GM19035 (cell line): Measurements from ENCODE around the gene COL1A1.

Experiments used
- ATAC-seq: cut with Tn5 transposase; IDR thresholded peaks from one replicate; pipeline ENCODE4 v1.9.1; 2021; ENCODE audit not compliant: unreplicated experiment

The COL1A1 gene

DNA sequence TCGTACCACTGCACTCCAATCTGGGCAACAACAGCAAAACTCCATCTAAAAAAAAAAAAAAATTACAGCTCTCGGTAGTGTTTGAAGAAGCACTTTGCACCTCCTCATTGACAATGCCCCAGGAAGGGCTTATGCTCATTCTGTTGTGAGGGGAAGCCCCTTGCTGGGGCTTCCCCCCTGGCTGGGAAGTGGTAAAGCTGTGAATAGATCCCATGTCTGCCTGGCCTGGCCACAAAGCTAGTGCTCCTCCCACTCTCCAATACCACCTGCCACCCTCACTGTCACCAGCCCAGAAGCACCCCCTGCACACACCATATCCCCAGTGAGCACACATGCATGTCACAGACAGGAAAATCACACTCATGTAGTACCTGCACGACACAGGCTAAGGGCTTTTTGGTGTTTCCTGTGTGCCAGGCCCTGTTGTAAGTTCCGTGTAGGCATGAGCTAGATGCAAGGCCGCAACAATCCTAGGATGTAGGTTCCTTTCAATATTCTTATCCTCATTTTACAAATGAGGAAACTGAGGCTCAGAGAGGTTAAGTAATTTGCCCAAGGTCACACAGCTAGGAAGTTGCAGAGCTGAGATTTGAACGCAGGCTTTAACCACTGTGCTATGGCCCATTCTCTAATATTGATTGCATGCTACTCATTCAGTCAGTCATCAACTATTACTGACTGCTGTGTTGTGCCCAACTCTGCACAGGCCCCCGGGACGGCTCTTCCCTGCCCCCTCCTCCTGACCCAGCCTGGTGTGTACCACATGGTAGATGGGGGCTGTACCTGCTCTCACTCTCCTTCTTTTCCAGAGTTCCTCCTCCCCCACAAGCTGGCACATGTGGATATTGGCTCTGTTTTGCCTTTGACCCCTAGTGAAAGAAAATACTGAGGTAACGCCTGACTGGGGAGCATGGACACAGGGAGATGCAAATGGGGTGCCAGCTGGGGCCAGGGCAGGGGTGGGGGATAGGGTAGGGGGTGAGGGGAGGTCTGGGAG lies 11.9 kb upstream of the COL1A1 start:
- peak; percentile 79 for ATAC-seq

DNA sequence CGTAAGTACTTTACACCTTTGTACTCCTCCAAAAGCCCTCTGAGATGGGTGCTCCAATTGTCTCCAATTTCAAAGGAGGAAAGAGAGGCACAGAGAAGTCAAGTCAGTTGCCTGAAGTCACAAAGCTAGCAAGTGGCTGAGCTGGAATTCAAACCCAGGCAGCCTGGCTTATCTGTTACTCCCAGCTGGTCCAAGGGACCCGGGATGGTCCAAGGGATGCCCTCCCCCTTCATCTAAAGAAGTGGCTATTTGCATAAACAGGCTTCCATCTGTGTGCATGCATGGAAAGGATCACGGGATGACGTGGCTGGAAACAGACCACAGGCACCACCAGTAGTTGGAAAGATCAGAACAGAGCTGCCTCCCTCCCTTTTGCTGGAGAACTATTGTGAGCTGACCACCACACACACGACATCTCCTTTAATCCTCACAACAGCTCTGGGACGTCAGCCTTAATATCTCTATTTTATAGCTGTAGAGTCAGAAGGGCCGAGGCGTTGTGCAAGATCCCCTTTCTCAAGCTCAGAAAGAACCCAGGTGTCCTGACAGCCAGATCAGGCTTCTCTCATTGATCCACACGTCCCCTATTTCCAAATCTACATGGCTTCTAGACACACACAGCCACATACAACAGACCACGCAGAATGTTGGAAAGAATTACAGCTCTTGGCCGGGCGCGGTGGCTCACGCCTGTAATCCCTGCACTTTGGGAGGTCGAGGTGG lies 10.9 kb upstream of the COL1A1 start:
- no peak for ATAC-seq

DNA sequence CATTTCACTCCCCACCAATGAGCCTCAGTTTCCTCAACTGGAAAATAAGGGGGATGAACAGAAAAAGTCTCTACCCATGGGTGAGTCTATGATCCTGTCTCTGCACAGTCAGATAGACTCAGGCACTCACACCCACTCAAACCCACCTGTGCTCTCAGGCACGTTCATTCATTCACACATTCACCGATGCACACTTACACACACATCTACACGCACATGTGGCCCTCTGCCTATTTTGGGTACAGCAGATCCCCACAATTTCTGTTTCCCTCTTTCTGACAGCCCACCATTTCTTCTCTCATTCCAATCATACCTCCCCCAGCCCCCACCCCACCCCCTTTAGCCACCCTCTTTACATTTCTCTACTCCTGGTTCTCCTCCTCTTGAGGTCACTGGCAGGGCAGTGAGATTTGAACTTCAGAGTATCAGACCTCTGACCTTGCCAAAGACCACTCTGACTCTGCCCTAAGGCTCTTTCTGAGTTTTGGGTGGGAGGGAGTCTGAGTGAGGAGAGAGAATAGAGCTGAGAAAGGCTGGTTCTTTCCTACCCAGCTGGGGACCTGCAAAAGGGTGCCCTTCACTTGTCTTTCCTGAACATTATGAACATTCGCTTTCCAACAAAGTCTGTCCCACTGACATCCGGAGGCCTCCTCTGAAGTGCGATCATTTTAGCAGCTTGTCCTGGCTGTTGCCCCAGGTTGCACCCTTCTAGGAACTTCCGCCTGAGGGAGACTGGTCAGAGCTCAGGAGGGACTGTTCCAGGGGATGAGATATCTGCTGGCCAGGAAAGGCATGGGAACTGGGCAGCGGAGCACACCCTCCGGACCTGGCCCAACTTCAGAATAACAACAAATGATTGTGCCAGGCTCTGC lies 10.1 kb upstream of the COL1A1 start:
- ATAC-seq, result no peak

DNA sequence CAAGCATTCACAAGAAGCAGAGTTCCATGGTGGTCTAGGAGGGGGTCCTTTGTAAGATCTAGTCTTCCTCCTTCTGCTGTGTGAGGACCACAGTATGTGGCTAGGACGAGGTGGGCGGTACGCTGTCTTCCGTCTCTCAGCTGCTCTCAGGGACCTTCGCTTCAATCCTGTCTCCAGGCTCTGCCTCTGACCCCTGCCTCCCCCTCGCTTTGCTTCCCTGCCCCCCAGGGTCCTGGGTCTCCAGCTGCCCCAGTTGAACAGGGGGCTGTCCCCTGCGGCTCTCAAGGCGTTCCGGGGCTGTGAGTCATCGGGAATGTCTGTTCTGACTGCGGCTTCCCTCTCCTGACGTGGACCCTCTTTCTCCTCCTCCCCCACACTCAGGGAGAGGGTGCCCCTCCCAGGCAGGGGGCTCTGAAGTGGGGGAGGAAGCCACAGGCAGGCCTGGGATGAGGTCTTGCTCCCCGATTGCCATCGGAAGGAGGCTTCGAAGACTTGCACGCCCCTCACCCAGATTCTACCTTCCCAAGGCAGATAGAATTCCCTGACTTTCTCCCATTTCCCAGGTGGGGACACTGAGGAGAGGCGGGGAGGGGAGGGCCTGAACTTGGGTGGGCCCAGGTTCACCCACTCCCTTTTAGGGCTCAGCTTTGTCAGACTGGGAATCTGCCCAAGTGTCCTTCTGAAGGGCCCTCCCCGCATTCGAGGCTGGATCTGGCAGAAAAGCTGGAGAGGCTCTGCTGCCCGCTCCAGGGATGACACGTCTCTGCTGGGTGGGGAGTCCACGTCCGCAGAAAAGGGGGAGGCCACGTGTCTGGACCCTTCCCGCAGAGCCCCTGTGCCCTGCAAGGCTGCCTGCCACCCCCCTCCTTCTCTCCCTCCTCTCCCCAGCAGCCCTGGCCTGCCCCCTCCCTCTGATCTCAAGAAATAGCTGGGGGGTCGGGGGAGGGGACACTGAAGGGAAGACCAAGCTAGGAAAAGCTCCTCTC lies 9.1 kb upstream of the COL1A1 start:
- no peak for ATAC-seq

DNA sequence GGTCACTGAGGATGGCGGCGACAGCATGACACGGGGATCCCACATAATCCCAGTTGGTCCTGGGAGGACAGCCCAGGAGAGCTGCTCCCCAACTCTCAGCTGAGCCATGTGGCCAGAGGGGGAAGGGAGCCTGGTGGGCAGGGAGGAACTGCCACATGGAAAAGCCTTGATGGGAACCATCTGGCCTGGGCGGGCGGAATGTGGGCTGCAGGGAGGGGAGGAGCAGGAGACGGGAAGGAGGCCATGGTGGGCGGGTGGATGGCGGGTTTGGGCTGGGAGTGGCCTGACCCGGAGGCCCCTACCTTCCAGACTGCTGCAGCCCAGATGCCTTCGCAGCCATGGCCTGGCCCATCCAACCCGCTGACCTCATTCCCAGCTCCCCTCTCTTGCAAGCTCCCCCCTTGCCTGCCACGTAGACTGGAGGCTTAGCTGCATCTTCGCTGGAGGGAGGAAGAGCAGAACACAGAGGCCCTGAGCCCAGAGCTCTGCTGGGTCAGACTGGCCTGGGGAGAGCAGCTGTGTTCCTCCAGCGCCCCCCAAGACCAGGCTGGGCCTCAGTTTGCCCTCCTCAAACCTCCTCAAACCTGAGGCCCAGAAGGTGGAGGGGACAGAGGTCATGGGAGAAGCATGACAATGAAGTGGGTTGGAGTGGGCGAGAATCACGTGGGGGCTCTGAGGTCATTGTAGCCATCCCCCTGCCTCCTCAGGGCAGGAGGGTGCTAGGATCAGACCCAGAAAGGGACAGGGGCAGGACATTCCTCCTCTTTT lies 8.2 kb upstream of the COL1A1 start:
- ATAC-seq, result no peak

DNA sequence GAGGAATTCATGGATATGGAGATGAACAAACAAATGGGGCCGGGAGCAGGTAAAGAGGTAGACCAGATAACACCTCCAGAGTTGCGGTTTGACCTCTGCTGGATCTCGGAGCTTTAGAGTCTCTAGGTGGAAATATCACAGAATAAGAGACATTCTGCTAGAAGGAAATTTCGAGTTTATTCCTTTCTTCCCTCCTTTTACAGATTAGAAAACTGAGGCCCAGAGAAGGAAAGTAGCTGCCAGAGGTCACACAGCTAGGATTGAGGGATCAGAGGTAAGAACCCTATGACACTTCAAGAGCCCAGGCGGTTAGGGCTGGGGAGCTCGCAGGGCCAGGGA lies 7.7 kb upstream of the COL1A1 start:
- ATAC-seq, result no peak

DNA sequence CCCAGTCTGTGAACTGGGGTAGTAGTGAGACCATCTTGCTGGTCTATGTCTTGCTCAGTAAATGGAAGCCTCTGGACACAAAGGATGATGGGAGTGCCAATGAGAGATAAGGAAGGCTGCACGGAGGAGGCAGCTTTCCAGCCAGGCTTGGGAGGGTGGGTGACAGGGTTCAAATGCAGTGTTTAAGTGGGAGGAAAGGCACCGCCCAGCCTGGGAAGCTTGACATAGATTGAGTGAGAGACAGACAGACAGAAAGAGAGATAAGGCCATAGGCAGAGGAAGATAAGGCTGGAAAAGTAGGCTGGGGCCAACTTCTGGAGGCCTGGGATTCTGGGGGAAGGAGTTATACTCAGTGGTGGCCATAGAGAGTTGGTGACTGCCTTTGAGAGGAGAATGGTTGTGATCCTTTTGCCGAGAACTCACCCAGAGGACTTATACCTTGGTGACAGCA lies 7.2 kb upstream of the COL1A1 start:
- no peak for ATAC-seq

DNA sequence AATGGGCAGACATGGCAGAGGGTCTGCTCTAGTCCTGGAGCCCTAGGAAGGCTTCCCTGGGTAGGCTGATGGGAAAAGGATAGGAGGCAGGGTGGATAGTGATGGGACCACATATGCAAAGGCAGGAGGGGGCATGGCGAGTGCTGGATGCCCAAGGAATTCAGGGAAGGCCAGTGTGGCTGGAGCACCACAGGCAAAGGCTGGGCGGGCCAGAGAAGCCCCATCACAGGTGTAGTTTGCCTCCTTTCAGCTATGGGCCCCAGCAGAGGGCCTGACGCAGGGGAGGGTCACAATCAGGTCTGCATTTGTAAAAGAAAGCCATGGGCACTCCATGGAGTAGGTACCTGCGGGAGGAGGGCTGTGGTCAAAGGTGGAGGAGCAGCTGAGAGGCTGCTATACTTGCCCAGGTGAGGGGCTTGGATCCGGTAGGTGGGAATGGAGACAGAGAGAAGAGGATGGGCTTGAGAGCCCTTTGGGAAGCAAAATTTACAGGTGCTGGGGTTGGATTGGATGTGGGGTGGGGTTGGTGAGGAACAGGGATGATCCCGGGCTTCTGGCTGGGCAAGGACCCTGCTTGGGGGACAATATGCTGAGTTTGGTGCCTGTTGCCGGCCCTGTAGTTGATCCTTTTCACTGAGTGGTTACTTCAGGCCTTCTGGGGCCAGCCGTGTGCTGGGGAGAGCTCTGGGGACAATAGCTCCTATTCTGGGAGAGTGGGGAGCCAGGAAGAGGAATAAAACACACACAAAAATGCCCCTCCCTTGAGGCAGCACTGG lies 6.5 kb upstream of the COL1A1 start:
- ATAC-seq, result no peak

DNA sequence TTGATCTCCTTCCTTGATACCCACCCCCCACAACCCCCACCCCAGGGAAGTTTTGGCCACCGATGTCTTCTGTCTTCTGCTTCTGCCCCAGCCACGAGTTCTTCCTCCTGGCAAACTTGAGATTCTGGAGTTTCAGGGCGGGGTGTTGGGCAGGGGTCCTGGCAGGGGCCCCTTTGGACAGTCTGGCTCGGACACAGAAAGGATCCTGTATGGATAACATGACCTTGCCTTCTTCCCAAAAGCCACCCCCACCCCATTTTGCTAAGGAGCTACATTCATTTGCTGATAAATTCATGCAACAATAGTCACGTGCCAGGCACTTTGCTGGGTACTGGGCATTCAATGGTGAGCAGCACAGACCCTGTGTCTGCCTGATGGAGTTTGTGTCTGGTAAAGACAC lies 5.9 kb upstream of the COL1A1 start:
- ATAC-seq, result no peak

DNA sequence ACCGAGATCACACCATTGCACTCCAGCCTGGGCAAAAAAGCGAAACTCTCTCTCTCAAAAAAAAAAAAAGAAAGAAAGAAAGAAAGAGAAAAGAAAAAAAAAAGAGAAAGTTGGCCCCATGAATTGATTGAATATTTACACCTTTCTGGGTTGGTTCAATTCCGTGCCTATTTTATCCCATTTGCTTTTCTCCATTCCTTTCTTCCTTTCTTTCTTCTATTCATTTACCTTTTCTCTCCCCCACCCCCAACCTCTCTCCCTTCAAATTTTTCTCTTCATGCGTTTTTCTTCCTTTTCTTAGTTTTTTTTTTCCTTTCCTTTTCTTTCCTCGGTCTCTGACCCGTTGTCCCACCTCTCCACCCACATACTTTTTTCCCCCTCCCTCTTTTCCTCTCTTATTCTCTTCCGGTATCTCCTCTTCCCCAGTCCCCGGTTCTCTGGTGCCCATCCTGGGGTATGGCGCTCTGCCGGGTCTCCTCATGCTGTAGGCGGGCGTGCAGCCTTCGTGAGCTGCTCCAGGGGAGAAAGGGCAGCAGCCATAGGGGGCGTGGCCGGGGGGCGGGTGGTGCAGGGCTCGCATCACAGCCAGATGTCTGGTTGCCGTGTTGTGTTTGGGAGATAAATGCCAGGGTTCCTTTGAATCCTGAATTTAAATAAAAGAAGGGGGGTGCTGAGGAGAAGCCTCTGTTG lies 5.3 kb upstream of the COL1A1 start:
- no peak for ATAC-seq

DNA sequence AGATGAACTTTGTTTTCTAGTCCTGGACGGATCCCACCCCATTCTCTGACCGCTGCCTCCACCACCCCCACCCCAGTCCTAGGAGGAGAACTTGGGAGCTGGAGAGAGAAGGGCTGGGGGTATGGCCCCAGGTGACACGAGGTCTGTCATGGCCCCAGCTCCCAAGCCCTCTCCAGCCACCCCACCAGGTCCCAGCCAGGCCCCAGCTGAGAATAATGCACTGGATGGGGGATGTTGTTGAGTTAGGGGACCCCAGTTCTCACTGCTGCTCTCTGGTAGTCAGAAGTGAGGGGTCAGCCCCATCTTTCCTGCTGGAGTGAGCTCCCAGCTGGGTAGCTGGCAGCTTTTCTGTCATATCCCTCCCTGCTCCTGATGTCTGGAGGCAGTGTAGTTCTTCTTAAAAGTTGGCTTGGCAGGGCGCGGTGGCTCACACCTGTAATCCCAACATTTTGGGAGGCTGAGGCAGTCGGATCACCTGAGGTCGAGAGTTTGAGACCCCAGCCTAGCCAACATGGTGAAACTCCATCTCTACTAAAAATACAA lies 4.6 kb upstream of the COL1A1 start:
- no peak for ATAC-seq

DNA sequence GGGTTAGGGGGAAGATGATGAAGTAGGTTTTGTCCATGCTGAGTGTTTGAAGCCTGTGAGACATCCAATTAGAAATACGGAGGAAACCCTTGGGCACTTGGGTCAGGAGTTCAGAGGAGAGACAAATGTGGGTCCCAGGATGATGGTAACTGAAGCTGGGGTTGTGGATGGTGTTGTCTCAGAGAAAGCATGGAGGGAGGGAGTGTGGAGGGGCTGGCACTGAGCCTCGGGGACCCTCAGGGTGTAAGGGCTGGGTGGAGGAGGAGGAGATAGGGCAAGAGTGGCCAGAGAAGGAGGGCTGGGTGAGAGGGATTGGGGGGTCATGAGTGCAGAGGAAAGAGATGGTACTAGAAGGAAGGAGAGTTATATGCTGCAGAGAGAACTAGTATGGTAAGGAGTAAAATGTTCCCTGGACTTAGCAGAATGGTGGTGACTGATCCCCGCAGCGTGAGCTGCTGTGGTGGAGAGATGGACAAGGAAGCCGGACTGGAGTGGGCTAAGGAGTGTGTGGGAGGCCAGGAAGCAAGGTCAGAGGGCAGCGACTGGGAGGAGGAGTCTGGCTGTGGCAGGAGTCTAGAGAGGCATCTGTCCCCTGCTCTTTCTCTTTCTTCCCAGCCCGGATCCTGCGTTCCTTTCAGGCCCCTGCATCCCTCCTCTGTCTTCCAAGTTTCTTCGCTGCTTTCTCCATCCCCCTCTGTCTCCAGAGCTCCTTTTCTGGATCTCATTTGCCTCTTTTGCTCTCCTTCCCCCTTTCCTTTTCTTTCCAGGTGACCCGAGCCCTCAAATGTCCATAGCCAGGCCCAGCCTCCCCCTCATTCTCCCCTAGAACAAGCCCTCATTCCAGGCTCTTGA lies 3.9 kb upstream of the COL1A1 start:
- no peak for ATAC-seq

DNA sequence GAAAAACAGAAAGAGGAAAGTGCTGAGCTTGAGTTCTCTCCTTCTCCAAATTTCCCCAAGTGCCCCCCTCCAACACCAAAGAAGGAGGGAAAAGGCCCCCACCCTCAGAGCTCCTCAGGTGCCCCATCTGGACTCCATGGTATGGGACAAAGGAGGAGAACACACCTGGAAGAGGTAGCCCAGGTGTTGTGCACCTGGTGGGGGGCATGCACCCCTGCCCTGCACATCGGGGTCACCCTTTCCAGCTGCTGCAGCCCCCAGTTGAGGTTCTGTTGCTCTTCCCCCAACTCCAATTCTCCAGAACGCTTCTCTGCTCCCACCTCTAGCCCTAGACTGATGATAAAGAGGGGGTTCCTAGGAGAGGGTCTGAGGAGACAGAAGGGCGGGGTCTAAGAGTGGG lies 3.0 kb upstream of the COL1A1 start:
- no peak for ATAC-seq

DNA sequence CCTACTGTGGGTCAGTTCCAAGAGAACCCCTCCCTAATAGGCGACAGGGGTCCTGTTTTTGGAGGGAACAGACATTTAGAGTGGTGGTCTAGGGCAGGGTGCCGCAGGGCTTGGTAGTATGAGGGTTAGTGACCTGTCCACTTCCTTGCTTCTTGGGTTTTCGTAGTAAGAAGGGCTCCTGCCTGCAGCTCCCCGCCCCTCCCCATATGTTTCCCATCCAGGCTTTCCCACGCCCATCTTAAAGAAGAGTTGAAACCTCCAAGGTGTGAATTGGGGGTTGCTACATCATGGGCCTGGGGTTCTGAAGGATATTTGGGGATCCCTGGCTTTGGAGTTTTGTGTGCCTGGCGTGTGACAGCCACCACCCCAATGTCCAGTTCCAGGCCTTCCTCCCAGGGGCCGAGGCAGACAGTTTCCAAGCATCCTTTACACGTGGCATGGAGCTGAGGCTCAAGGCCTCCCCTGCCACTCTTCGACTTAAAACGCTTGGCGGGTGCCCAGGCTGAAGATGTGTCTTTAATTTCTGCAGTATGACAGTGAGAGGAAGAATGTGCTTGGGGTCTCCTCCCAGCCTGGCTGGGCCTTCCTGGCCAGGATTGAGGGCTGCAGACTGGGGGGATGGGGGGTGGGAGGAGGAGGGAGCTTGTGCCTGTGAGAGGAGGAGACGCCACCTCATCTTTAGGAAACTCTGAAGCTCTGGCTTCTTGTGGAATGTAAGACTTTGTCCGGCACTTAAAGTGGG lies 2.3 kb upstream of the COL1A1 start:
- ATAC-seq, result no peak

DNA sequence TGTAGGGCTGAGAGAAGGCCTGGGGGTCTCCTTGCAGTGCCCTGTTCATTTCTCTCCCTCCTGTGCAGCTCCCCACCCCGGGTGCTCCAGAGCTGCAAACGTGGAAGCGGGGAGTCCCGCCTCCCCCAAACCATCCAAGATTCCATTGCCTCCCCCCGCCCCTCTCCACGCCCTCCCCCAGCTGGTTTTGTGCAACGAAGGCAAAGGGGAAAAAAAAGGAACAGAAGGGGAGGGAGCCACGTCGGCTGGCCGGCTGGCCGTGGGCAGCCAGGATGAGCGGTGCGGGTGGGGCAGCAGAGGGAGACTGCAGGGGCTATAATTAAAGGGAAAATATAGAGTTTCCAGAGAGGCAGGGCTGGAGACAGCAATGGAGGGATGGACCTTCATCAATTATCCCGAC lies 1.7 kb upstream of the COL1A1 start:
- no peak for ATAC-seq
